ENCODE data around the gene FHOD3. TPM values are rescaled to one million over a fixed set of nuclear protein-coding genes. Genes with fewer than 3 reads are reported as not detected.

FHOD3 gene
- total RNA-seq, 1 experiment from 2014 or later: 10.6 TPM

DNA sequence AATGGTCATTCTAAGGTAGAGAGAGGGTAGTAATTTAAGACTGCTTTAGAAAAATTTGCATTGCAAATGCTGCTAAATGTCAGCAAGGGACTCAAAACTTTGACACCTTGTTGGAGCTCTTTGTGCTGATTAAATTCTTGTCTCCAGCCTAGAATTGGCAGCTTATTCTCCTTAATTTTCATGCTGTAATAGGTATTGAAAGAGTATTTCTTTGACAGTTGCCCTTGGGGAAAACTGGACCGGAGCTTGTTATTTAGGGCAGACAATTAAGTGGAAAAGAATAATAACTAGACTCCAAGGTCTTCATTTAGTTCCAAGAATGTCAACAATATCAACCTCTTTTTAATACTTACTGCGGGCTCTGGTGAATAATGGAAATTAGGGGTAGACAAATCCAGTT, 267.3 kb downstream of the FHOD3 start:
- no peak overlapping the region for H3K4me3 ChIP-seq
- no peaks in the 10 kb centered on the region for H4K20me1 ChIP-seq (ENCODE audit: insufficient read depth)
- TF ChIP-seq, protein P1, sequence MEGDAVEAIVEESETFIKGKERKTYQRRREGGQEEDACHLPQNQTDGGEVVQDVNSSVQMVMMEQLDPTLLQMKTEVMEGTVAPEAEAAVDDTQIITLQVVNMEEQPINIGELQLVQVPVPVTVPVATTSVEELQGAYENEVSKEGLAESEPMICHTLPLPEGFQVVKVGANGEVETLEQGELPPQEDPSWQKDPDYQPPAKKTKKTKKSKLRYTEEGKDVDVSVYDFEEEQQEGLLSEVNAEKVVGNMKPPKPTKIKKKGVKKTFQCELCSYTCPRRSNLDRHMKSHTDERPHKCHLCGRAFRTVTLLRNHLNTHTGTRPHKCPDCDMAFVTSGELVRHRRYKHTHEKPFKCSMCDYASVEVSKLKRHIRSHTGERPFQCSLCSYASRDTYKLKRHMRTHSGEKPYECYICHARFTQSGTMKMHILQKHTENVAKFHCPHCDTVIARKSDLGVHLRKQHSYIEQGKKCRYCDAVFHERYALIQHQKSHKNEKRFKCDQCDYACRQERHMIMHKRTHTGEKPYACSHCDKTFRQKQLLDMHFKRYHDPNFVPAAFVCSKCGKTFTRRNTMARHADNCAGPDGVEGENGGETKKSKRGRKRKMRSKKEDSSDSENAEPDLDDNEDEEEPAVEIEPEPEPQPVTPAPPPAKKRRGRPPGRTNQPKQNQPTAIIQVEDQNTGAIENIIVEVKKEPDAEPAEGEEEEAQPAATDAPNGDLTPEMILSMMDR (conservative IDR thresholded peaks at IDR 0.05): no peak
- no peak for TF ChIP-seq EZH2 (IDR thresholded peaks at IDR 0.05; ENCODE audit: low read depth)
- CTCF ChIA-PET: no interaction called here
- no peak overlapping the region for H3K4me2 ChIP-seq
- H3K36me3 ChIP-seq (ENCODE audit: low read depth): no peaks in the 10 kb centered on the region
- H3K9me3 ChIP-seq (ENCODE audit: insufficient read depth, low read depth): no peaks in the 10 kb centered on the region
- H3K27me3 ChIP-seq (ENCODE audit: insufficient read depth, low read depth): no peaks in the 10 kb centered on the region
- no peaks in the 10 kb centered on the region for H3F3A ChIP-seq (ENCODE audit: insufficient read depth, low read depth)
- POLR2A ChIA-PET (ENCODE audit: unreplicated experiment): no interaction called here
- intact Hi-C loops (cut with micrococcal nuclease; ENCODE audit: unreplicated experiment): no loop called here
- H3K4me1 ChIP-seq (replicated peaks; ENCODE audit: insufficient read depth): no peaks in the 10 kb centered on the region
- no TSS peak for BruUV-seq (replicated peaks)
- no peak for DNase-seq
- H3K9me2 ChIP-seq (ENCODE audit: insufficient read depth): no peaks in the 10 kb centered on the region
- H3K27ac ChIP-seq: no peak overlapping the region
- no peaks in the 10 kb centered on the region for H3K79me2 ChIP-seq (ENCODE audit: low read depth)
- no peak overlapping the region for H2AFZ ChIP-seq

GRCh38 chr18:36567800-36568199, 270.3 kb downstream of the FHOD3 start:
- H3K4me2 ChIP-seq: no peak overlapping the region
- H3K36me3 ChIP-seq (ENCODE audit: low read depth): no peaks in the 10 kb centered on the region
- no peaks in the 10 kb centered on the region for H3K79me2 ChIP-seq (ENCODE audit: low read depth)
- H4K20me1 ChIP-seq (ENCODE audit: insufficient read depth): no peaks in the 10 kb centered on the region
- H3K27me3 ChIP-seq (ENCODE audit: insufficient read depth, low read depth): no peaks in the 10 kb centered on the region
- no peaks in the 10 kb centered on the region for H3K9me3 ChIP-seq (ENCODE audit: insufficient read depth, low read depth)
- no peaks in the 10 kb centered on the region for H3K9me2 ChIP-seq (ENCODE audit: insufficient read depth)
- H3K4me3 ChIP-seq: no peak overlapping the region
- intact Hi-C loops (cut with micrococcal nuclease; ENCODE audit: unreplicated experiment): no loop called here
- ChIA-PET POLR2A (ENCODE audit: unreplicated experiment) (interaction anchor here (0.7 kb wide), 1 partner anchor 8 kb away, joined by 7 read pairs; no protein-coding TSS in a partner anchor), CTCF (no interaction called here)
- TF ChIP-seq EZH2 (IDR thresholded peaks at IDR 0.05; ENCODE audit: low read depth): no peak
- TF ChIP-seq, protein P1 (conservative IDR thresholded peaks at IDR 0.05): no peak
- BruUV-seq (replicated peaks): no TSS peak
- no peaks in the 10 kb centered on the region for H3F3A ChIP-seq (ENCODE audit: insufficient read depth, low read depth)
- H2AFZ ChIP-seq: no peak overlapping the region
- DNase-seq: no peak
- no peaks in the 10 kb centered on the region for H3K4me1 ChIP-seq (replicated peaks; ENCODE audit: insufficient read depth)
- H3K27ac ChIP-seq: no peak overlapping the region

GRCh38 chr18:36568487-36568886, 271.0 kb downstream of the FHOD3 start:
- H2AFZ ChIP-seq: no peak overlapping the region
- H3K27ac ChIP-seq: no peak overlapping the region
- no peak overlapping the region for H3K4me2 ChIP-seq
- H3K79me2 ChIP-seq (ENCODE audit: low read depth): no peaks in the 10 kb centered on the region
- H3K9me2 ChIP-seq (ENCODE audit: insufficient read depth): no peaks in the 10 kb centered on the region
- no peaks in the 10 kb centered on the region for H3K36me3 ChIP-seq (ENCODE audit: low read depth)
- no peak for DNase-seq
- TF ChIP-seq, protein P1 (conservative IDR thresholded peaks at IDR 0.05): no peak
- no peak for TF ChIP-seq EZH2 (IDR thresholded peaks at IDR 0.05; ENCODE audit: low read depth)
- CTCF ChIA-PET: no interaction called here
- H4K20me1 ChIP-seq (ENCODE audit: insufficient read depth): no peaks in the 10 kb centered on the region
- H3F3A ChIP-seq (ENCODE audit: insufficient read depth, low read depth): no peaks in the 10 kb centered on the region
- H3K27me3 ChIP-seq (ENCODE audit: insufficient read depth, low read depth): no peaks in the 10 kb centered on the region
- no TSS peak for BruUV-seq (replicated peaks)
- intact Hi-C loops (cut with micrococcal nuclease; ENCODE audit: unreplicated experiment): no loop called here
- no peaks in the 10 kb centered on the region for H3K9me3 ChIP-seq (ENCODE audit: insufficient read depth, low read depth)
- POLR2A ChIA-PET (ENCODE audit: unreplicated experiment): no interaction called here
- no peaks in the 10 kb centered on the region for H3K4me1 ChIP-seq (replicated peaks; ENCODE audit: insufficient read depth)
- no peak overlapping the region for H3K4me3 ChIP-seq

Data from PC-9 (cell line).